CD4-positive, alpha-beta memory T cell (primary cell): ENCODE measurements around the gene DNAH10. TPM values are rescaled to one million over a fixed set of nuclear protein-coding genes. Genes with fewer than 3 reads are reported as not detected.

Experiments
- CTCF ChIA-PET: fragments of 350-600 bp; sonication (Branson Sonifier 250); formaldehyde crosslinking; loops from one replicate; lab custom pipeline; 2021; ENCODE audit warnings: inconsistent platforms; ENCODE audit not compliant: partially characterized antibody; lab: Charles Lee
- POLR2A ChIA-PET: fragments of 350-600 bp; sonication (Branson Sonifier 250); formaldehyde crosslinking; loops from one replicate; lab custom pipeline; 2021; ENCODE audit not compliant: partially characterized antibody; lab: Charles Lee
- DNase-seq, 5 donors: peaks; one replicate each; pipeline versions ENCODE4 v3.0.0 to v3.0.0-alpha.2; 2020 to 2022; ENCODE audit warnings: mixed read lengths in 1 of 5
- H3K27ac ChIP-seq: one replicate; pipeline ENCODE4 v1.7.0; 2013; ENCODE audit warnings: low read depth, low read length
- H3K27me3 ChIP-seq: 2 replicates; pipeline ENCODE4 v1.7.0; 2013; ENCODE audit warnings: mild to moderate bottlenecking, low read length, moderate library complexity; ENCODE audit not compliant: insufficient read depth
- H3K36me3 ChIP-seq: 2 replicates; pipeline ENCODE4 v1.7.0; 2013; ENCODE audit warnings: mild to moderate bottlenecking, low read length, moderate library complexity; ENCODE audit not compliant: insufficient read depth
- H3K4me1 ChIP-seq: 2 replicates; pipeline ENCODE4 v1.7.0; 2013; ENCODE audit warnings: mild to moderate bottlenecking, low read length, moderate library complexity; ENCODE audit not compliant: insufficient read depth
- H3K4me3 ChIP-seq, 2 donors: one replicate each; pipeline ENCODE4 v1.7.0; 2013; ENCODE audit warnings: low read length in 2 of 2, mild to moderate bottlenecking in 1 of 2
- H3K9me3 ChIP-seq, 2 donors: one replicate each; pipeline ENCODE4 v1.7.0; 2013; ENCODE audit warnings: low read length in 2 of 2, control low read depth in 1 of 2; ENCODE audit not compliant: control insufficient read depth in 1 of 2
- H3K27ac Mint-ChIP-seq, 7 donors: one replicate each; pipeline ENCODE4 v1.8.0; 2020 to 2021; ENCODE audit warnings: mixed read lengths in 7 of 7, mild to moderate bottlenecking in 6 of 7, inconsistent platforms in 3 of 7, moderate library complexity in 3 of 7
- H3K27me3 Mint-ChIP-seq, 2 donors: one replicate each; pipeline ENCODE4 v1.8.0; 2020 to 2021; ENCODE audit warnings: mixed read lengths in 2 of 2
- H3K36me3 Mint-ChIP-seq, 2 donors: one replicate each; pipeline ENCODE4 v1.8.0; 2020 to 2021; ENCODE audit warnings: mixed read lengths in 2 of 2, inconsistent platforms in 1 of 2, mild to moderate bottlenecking in 1 of 2
- H3K4me1 Mint-ChIP-seq, 4 donors: one replicate each; pipeline ENCODE4 v1.8.0; 2020 to 2021; ENCODE audit warnings: mixed read lengths in 4 of 4, mild to moderate bottlenecking in 1 of 4
- H3K4me3 Mint-ChIP-seq, 8 donors: one replicate each; pipeline ENCODE4 v1.8.0; 2020 to 2021; ENCODE audit warnings: mixed read lengths in 8 of 8, mild to moderate bottlenecking in 7 of 8, moderate library complexity in 6 of 8, inconsistent platforms in 3 of 8
- H3K9me3 Mint-ChIP-seq, 8 donors: one replicate each; pipeline ENCODE4 v1.8.0; 2020 to 2021; ENCODE audit warnings: mixed read lengths in 8 of 8, mild to moderate bottlenecking in 5 of 8, inconsistent platforms in 3 of 8, moderate library complexity in 1 of 8
- intact Hi-C: fragments of 100-400 bp; cut with micrococcal nuclease; formaldehyde crosslinking; loops from one replicate; pipeline ENCODE4 v1.15.1; 2023
- polyA plus RNA-seq, 2 donors: library from polyadenylated mRNA; unstranded; fragments of 300-500 nt; fragmentation: Illumina TruSeq; gene quantifications; one replicate each; pipeline ENCODE4 v1.2.3, GENCODE V29; 2021
- total RNA-seq, 2 experiments: library from RNA; stranded (reverse); gene quantifications; one replicate each; pipeline ENCODE4 v1.2.3, GENCODE V29; 2021

Gene DNAH10
- total and polyA plus RNA-seq, 4 experiments from 2014 or later, result 0.06 to 0.08 (median 0.06) TPM; not detected in 1

DNA sequence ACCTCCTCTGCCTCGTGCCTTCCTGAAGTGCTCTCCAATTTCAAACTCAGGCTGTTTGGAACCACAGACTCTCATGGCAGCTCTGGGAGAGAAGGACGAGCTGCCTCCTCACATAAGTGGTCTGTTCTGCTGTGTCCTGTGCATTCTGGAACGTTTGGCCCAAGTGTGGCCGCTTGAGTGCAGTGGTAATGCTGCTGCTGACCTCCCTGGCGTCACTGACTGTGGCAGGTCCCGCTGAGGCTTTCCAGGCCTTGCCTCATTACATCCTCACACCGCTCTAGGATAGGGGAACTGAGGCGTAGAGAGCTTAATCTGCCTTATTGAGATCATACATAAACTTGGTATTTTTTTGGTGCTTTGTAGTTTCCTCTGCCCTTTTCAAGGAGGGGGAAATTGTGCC, 196.4 kb downstream of the DNAH10 start:
- peaks cover 0 to 8% of the 10 kb centered on the region in 2 donors for H3K36me3 Mint-ChIP-seq
- POLR2A ChIA-PET, result no interaction called here
- CTCF ChIA-PET, result no interaction called here
- no peaks in the 10 kb centered on the region for H3K4me1 ChIP-seq
- intact Hi-C loops, result no loop called here
- no peaks in the 10 kb centered on the region for H3K9me3 Mint-ChIP-seq
- DNase-seq, result no peak
- H3K4me3 ChIP-seq, result no peak overlapping the region
- H3K36me3 ChIP-seq, result no peaks in the 10 kb centered on the region
- H3K4me3 Mint-ChIP-seq, result no peak overlapping the region
- no peaks in the 10 kb centered on the region for H3K27me3 ChIP-seq
- no peaks in the 10 kb centered on the region for H3K9me3 ChIP-seq
- H3K4me1 Mint-ChIP-seq, result peaks cover 0 to 6% (median 3%) of the 10 kb centered on the region in 4 donors
- no peak overlapping the region for H3K27ac ChIP-seq
- H3K27me3 Mint-ChIP-seq, result no peaks in the 10 kb centered on the region
- no peak overlapping the region for H3K27ac Mint-ChIP-seq

- H3K36me3 Mint-ChIP-seq, result peaks cover 0 to 8% of the 10 kb centered on the region in 2 donors
- intact Hi-C loops, result no loop called here
- no peaks in the 10 kb centered on the region for H3K9me3 Mint-ChIP-seq
- H3K27ac Mint-ChIP-seq, result no peak overlapping the region
- H3K4me1 Mint-ChIP-seq, result peaks cover 0 to 6% (median 3%) of the 10 kb centered on the region in 4 donors
- H3K4me3 Mint-ChIP-seq, result no peak overlapping the region
- POLR2A ChIA-PET, result no interaction called here
- H3K27me3 ChIP-seq, result no peaks in the 10 kb centered on the region
- CTCF ChIA-PET, result no interaction called here
- H3K4me3 ChIP-seq, result no peak overlapping the region
- DNase-seq, result no peak
- H3K27ac ChIP-seq, result no peak overlapping the region
- H3K36me3 ChIP-seq, result no peaks in the 10 kb centered on the region
- H3K27me3 Mint-ChIP-seq, result no peaks in the 10 kb centered on the region
- H3K4me1 ChIP-seq, result no peaks in the 10 kb centered on the region
- H3K9me3 ChIP-seq, result no peaks in the 10 kb centered on the region
Measured at GRCh38 chr12:123958876-123959275, 196.8 kb downstream of the DNAH10 start.

DNA sequence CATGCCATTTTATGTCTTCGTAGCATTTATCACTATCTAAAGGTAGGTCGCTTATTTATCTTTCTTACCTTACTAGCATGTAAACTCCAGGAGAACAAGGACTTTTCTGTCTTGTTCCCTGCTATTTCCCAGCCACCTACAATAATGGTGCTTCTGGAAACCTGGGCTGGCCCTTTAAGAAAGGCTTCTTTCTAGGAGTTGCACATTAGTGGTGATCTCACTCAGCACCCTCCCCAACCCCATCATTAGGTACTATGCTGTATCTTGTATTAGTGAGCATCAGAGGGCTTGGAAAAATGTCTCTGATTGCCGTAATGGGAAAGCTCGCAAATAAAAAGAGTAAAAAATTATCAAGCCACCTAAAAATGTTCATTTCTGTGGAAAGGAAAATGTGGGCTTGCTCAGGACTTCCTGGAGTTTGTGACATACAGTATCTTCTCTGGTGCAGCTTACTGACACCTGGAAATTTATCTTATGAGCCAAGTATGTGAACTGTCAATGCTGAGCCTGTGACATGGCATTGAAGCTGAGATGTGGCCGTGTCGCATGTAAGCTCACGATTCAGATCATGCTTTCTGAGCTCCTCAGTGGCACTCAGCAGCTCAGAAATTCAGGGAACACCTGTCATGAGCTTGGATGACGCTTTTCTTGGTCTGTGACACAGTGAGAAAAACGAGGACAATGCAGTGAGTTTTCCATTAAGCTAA, 198.1 kb downstream of the DNAH10 start:
- H3K9me3 Mint-ChIP-seq, result no peaks in the 10 kb centered on the region
- Histone ChIP-seq H3K4me3 (no peak overlapping the region), H3K27me3 (no peaks in the 10 kb centered on the region), H3K4me1 (no peaks in the 10 kb centered on the region), H3K27ac (no peak overlapping the region), H3K9me3 (no peaks in the 10 kb centered on the region), H3K36me3 (no peaks in the 10 kb centered on the region)
- CTCF ChIA-PET, result interaction anchor here (0.9 to 1.5 kb wide), 5 partner anchors 22 to 55 kb away, joined by 3 to 8 read pairs (median 4); no protein-coding TSS in a partner anchor
- intact Hi-C loops, result no loop called here
- peaks cover 0 to 6% (median 4%) of the 10 kb centered on the region in 4 donors for H3K4me1 Mint-ChIP-seq
- peak overlapping the region in 1 of 7 donors; percentile 29 for H3K27ac Mint-ChIP-seq
- POLR2A ChIA-PET, result no interaction called here
- no peaks in the 10 kb centered on the region for H3K27me3 Mint-ChIP-seq
- peaks cover 0 to 8% of the 10 kb centered on the region in 2 donors for H3K36me3 Mint-ChIP-seq
- no peak for DNase-seq
- H3K4me3 Mint-ChIP-seq, result no peak overlapping the region

- Histone ChIP-seq H3K27ac (no peak overlapping the region), H3K4me1 (no peaks in the 10 kb centered on the region), H3K4me3 (no peak overlapping the region), H3K36me3 (no peaks in the 10 kb centered on the region), H3K9me3 (no peaks in the 10 kb centered on the region), H3K27me3 (no peaks in the 10 kb centered on the region)
- peak overlapping the region in 1 of 7 donors; percentile 55 for H3K27ac Mint-ChIP-seq
- ChIA-PET POLR2A (no interaction called here), CTCF (interaction anchor here (0.9 to 1.5 kb wide), 5 partner anchors 22 to 56 kb away, joined by 3 to 8 read pairs (median 4); no protein-coding TSS in a partner anchor)
- H3K4me3 Mint-ChIP-seq, result no peak overlapping the region
- H3K27me3 Mint-ChIP-seq, result no peaks in the 10 kb centered on the region
- H3K9me3 Mint-ChIP-seq, result no peaks in the 10 kb centered on the region
- peaks cover 0 to 6% (median 4%) of the 10 kb centered on the region in 4 donors for H3K4me1 Mint-ChIP-seq
- intact Hi-C loops, result no loop called here
- H3K36me3 Mint-ChIP-seq, result peaks cover 0 to 8% of the 10 kb centered on the region in 2 donors
- DNase-seq, result no peak
Measured at GRCh38 chr12:123960856-123961255, 198.8 kb downstream of the DNAH10 start.

GRCh38 chr12:123961585-123962345, 199.7 kb downstream of the DNAH10 start:
- peak overlapping the region in 1 of 7 donors; percentile 3 for H3K27ac Mint-ChIP-seq
- ChIA-PET POLR2A (no interaction called here), CTCF (interaction anchor here (1.5 kb wide), 1 partner anchor 57 kb away, joined by 8 read pairs; no protein-coding TSS in a partner anchor)
- Histone ChIP-seq H3K9me3 (no peaks in the 10 kb centered on the region), H3K27ac (no peak overlapping the region), H3K4me3 (no peak overlapping the region), H3K36me3 (no peaks in the 10 kb centered on the region), H3K27me3 (no peaks in the 10 kb centered on the region), H3K4me1 (no peaks in the 10 kb centered on the region)
- DNase-seq, result no peak
- peaks cover 0 to 4% of the 10 kb centered on the region in 2 donors for H3K36me3 Mint-ChIP-seq
- intact Hi-C loops, result no loop called here
- H3K9me3 Mint-ChIP-seq, result no peaks in the 10 kb centered on the region
- peaks cover 0 to 5% (median 2%) of the 10 kb centered on the region in 4 donors for H3K4me1 Mint-ChIP-seq
- H3K4me3 Mint-ChIP-seq, result no peak overlapping the region
- no peaks in the 10 kb centered on the region for H3K27me3 Mint-ChIP-seq

- Mint-ChIP-seq H3K36me3 (peaks cover 0 to 4% of the 10 kb centered on the region in 2 donors), H3K4me3 (no peak overlapping the region), H3K9me3 (no peaks in the 10 kb centered on the region), H3K27me3 (no peaks in the 10 kb centered on the region), H3K27ac (peak overlapping the region in 2 of 7 donors; percentile 41 to 74), H3K4me1 (peaks cover 0 to 4% (median 3%) of the 10 kb centered on the region in 4 donors)
- no peaks in the 10 kb centered on the region for H3K27me3 ChIP-seq
- DNase-seq, result no peak
- no peak overlapping the region for H3K27ac ChIP-seq
- no peaks in the 10 kb centered on the region for H3K36me3 ChIP-seq
- intact Hi-C loops, result no loop called here
- ChIA-PET CTCF (no interaction called here), POLR2A (no interaction called here)
- H3K9me3 ChIP-seq, result no peaks in the 10 kb centered on the region
- H3K4me3 ChIP-seq, result no peak overlapping the region
- H3K4me1 ChIP-seq, result no peaks in the 10 kb centered on the region
Measured at GRCh38 chr12:123962513-123962912, 200.4 kb downstream of the DNAH10 start.

GRCh38 chr12:123963821-123964220, 201.7 kb downstream of the DNAH10 start:
- Histone ChIP-seq H3K4me3 (no peak overlapping the region), H3K27ac (no peak overlapping the region), H3K9me3 (no peaks in the 10 kb centered on the region), H3K36me3 (no peaks in the 10 kb centered on the region), H3K27me3 (no peaks in the 10 kb centered on the region), H3K4me1 (no peaks in the 10 kb centered on the region)
- CTCF ChIA-PET, result no interaction called here
- H3K4me3 Mint-ChIP-seq, result no peak overlapping the region
- H3K27me3 Mint-ChIP-seq, result no peaks in the 10 kb centered on the region
- POLR2A ChIA-PET, result no interaction called here
- intact Hi-C loops, result no loop called here
- H3K4me1 Mint-ChIP-seq, result peaks cover 3 to 9% (median 5%) of the 10 kb centered on the region in 4 donors
- no peak for DNase-seq
- H3K9me3 Mint-ChIP-seq, result no peaks in the 10 kb centered on the region
- no peaks in the 10 kb centered on the region for H3K36me3 Mint-ChIP-seq
- no peak overlapping the region for H3K27ac Mint-ChIP-seq
